Measurements from ENCODE around the gene SFMBT2.
"Not testable (repeated sequence)": the region's sequence is repeated elsewhere in the genome, so short reads cannot be mapped to it uniquely, and the experiment has no call there.

The SFMBT2 gene

DNA sequence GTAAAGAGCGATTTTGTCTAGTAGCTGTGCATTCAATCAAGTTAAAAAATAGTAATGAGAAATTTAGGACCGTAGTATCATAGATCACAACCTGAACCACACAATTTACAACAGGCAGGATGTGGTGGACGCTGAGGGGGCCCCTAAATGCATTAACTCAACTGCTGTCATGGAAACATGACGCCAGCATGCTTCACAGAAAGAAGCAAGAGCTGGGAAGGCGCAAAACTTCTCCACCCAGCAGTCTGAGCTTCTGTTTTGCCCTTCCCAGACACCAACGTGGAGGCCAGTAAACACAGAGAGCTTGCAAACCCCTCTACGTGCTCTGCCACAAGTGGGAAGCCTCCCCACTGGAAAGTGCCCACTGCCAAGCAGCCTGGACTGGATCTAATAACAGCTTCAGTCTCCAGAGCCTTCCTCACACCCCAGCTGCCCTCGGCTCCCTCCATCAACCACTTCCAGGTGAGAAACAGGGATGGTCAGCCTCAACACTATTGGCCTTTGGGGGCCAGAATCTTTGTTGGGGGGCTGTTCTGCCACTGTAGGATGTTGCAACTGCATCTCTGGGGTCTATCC lies 151.8 kb downstream of the SFMBT2 start:
- DNase-seq = peak; percentile 72

DNA sequence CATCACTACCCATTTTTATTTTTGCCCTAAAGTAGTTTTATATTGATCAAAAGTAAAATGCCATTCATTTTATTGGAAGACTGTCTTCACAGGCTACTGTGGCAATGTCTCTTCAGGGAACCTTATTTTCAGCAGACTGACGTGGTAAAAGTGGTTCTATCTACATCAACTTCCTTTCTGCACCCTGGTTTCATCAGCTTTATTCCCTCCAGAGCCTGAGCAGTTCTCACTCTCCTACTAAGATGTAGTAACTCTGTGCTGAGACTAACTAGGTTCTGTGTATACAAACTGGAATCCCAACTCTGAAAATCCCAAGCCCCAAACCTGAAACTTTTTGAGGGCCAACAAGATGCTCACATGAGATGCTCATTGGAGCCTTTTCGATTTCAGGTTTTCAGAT lies 155.3 kb downstream of the SFMBT2 start:
- no peak for DNase-seq

DNA sequence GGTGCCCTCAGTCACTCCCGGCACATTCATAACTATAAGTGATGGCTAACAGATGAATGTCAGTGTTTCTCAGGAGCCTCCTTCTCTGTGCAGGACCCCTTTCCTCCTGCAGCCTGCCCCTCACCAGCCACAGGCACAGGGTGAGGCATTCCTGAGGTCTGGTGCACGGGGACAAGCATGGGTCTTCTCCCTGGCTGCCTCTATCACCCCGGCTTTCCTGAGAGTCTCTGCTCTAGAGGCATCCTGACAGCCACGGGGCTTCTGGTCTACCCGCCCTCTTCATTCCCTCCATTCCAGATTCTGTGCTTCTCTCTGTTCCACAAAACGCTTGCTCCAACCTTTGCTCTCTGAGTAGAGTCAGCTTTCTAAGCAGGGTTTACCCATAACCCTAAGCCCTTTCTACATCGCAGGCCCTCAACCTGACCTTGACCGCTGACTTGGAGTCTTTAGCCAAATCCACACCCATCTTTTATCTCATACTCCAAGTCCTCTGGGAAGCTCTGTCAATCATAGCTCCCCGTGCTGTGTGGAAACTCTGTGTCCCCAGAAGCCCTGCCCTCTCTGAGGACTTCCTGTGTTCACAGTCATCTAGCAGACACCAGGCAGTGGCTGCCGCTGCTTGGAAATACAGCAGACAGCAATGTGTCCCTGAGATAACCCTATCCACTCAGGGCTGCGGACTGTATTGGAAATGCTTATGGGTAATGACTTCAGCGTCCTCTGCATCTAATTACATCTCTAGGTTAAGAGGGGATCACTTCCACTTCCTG lies 159.0 kb downstream of the SFMBT2 start:
- DNase-seq = no peak

DNA sequence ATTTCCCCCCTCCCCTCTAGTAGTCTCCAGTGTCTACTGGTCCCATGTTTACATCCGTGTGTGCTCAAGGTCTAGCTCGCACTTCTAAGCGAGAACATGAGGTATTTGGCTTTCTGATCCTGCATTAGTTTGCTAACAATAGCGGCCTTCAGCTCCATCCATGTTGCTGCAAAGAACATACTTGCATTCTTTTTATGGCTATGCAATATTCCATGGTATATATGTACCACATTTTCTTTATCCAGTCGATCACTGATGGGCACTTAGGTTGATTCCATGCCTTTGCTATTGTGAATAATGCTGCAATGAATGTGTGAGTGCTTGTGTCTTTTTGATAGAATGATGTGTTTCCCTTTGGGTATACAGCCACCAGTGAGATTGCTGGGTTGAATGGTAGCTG lies 160.6 kb downstream of the SFMBT2 start:
- no peak for DNase-seq

DNA sequence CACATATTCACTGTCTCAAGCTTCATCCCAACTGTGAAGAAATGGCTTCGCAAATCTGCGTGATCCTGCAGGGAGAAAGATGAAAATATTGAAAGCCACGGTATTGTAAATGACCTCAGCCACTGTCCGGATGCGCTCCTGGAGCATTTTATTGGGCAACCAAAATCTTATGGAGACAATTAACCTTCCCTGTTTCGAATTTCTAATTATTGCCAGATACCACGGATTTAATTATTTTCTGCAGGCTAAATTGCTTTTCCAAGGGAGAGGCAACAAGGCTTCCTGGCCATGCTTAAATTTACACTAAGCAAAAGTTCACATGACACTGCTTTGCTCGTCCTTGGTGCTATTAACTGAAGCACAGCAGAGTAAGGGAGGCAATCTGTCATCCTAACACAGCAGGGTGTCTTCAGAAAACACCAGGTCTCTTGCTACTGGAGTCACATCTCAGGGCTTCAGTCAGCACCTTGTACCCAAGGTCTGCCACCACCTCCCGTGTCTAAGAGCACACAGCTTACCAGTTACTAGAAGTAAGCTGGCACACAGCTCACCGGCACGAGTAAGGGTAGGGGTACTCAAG lies 162.2 kb downstream of the SFMBT2 start:
- no peak for DNase-seq

DNA sequence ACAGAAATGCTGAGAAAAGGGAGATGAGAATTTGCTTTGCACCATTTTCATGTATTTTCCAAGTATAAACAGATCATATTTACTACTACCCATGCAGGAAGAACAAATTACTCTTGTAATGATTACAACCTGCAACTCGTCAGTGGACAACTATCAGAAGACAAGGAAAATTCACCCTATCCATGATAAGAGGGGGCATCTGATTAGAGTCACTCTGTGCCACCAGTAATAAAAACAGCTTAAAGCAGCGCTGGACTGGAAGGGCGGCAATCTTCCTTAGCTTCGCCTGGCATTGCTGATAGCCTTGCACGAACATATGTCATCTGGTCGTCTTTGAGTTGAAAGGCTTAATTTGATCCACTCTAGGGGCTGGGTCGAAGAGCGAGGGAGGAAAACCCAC lies 162.7 kb downstream of the SFMBT2 start:
- DNase-seq = no peak

DNA sequence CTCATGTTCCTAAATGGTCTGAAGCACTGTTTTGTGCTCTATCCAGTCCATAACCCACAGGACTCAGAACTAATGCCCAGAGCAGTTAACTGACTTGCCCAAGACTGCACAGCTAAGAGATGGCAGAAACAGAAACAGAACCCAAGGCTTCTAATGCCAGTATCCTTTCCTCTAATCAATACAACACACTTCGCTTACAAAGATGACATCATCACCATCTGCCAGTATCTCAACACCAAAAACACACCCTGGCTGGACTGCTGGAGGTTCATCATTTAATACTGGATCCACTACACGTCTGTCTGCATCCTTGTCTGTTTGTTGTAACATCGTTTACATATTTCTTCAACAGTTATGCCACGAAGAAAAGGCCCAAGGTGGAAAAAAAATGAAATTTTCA lies 165.3 kb downstream of the SFMBT2 start:
- DNase-seq = no peak

DNA sequence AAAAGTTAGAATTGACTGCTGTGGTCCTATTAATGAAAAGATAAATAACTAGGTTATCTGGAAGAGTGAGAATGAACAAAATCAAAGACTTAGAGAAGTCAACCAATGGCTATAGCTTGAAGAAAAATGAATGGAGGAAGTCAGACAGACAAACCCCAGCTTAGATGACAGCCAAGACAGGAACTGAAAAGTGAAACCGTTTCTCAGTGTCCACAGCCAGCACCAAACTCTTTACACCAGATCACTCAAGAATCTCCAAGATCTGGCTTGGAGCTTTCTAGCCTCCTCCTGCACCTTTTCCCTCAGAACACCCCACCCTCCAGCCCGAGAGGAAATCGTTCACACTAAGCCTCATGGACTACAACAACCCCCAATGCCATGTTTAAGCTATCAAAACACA lies 167.0 kb downstream of the SFMBT2 start:
- no peak for DNase-seq

DNA sequence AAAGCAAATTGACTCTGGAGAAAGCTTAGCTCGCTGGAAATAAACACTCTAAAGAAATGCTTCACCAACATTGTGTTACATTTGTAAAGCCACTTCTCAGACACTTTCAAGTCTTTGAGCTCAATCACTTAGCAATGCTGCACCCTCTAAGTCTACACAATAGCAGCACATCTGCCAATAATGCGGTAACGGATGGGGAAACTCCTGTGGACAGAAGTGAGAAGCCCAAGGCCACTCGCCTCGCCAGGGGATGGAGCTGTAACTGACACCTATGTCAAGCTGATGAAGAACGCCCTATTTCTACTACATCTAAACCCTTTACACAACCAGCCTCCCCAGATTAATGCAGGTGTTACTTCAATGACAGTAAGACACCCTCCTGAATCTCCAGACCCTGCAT lies 167.7 kb downstream of the SFMBT2 start:
- DNase-seq = no peak

DNA sequence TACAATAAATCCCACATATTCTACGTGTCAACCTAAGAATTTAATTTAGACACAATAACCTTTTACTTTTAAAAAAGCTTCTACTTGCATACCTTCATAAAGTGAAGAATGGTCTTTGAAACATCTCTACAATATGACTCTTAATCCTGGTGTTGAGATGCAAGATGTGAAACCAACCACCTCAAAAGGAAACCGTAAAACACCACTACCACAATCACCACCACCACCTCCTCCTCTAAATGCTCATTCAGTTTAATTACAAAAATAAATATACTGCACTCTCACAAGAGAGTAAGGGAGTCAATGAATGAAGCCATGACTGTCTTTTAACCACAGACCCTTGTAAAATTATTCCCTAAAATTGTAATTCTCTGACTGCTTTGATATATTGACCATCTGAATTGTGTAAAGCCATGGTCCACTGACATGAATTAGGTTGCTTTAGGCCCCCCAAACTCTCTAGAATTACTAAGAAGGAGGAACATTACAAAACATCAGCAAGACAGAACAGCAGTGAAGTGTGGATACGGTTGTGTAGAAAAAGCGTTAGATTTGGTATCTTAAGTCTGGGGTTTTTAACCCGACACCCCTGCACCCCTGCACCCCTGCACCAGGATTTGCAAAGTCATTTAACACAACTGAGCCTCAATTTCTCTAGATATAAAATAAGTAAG lies 171.4 kb downstream of the SFMBT2 start:
- DNase-seq = no peak

DNA sequence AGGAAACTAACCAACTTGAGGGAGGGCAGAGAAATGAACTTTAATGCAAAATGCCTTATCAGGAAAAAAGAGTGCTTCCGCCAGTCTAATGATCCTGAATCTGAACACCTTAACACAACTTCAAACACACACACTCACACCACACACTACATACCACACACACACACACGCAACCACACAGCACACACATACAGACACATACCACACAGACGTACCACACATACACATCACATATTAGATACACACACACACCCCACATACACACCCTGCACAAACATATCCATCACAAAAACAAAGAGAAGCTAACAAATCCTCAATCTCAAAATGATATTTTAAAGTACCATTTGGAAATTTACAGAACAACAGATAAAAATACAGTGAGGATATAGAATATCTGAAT lies 175.5 kb downstream of the SFMBT2 start:
- DNase-seq = no peak

DNA sequence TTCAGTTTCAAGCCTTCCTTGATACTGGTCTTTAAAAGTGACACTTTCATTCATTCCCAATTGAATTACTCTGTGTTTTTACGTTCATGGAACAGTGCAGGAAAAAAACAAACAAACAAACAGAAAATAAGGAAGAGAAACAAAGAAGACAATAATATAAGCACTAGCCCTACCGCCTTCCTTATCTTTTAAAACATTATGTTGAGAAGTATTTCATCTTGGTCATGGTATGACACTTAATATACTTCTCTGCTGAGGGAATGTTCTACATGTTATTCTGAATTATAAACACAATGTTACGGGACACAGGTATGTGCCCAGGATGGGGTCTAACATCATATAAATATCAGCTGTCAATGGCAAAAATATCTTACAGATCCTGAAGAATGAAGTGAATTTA lies 176.7 kb downstream of the SFMBT2 start:
- no peak for DNase-seq

DNA sequence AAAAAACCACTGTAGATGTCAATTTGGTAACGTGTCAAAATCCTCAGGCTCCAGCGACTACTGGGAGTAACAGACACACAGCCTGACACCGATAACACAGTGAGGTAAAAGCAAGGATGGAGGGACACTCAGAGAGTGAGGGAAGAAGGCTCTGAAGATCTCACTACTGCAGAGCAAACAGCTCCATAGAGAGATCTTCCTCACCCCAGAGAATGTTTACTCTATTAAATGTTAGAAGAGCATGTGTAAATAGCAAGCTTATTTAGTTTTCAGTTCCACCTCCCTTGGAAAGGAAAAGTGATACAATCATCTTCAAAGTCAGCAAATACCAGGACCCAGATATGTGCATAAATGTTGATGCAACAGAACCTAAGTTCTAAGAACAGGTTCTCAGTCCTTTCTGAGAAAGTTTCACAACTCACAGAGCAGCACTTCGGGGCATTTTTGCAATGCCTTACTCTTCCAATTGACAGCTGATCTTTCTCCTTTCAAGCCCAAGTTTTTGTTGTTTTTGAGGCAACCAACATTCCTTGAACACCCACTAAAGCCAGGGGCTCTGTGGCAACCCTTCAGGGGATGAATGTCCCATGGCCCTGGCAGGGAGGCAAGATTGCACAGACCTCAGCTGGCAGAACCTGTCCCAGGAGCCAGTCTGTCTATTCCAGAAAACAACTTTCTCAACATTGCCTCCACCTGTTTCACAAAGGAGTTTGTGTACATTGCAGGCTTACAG lies 177.4 kb downstream of the SFMBT2 start:
- DNase-seq = no peak

DNA sequence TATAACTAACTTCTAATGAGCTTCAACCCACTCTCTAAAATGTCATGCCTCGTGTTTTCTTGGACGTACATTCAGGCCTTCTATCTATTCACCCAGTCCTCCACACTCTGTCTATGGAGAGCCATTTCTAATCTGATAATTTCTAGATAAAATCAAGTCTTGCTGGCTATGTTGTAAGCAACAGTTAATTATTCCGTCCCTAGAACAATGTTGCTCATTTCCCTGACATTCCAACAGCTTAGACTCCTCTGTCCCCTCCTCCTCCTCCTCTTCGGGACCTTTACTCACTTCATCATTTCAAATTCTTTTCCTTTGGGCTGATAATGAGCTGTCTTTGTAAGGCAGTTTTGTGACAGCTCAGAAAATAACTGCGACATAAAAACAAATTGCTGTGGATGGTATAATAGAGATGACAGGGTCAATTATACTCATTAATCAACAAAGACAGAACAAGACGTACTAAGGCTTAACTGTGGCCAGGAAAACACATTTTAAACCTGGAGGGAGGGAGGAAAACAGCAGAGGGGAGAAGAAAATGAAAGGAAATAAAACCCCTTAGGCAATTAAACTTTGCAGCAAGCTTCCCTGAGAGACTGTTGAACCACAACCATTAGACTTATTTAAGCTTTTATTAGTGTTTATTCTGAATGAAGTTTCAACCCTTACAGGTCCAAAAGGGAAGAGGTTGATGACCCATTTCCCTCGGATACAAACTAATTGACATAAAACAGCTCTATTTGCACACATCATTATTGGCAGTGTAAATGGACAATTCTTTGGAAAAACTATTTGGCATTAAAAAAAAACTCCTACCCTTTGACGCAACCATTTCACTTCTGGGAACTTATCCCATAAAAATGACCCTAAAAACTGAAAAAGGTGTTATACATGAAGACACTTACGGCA lies 179.1 kb downstream of the SFMBT2 start:
- DNase-seq = no peak

DNA sequence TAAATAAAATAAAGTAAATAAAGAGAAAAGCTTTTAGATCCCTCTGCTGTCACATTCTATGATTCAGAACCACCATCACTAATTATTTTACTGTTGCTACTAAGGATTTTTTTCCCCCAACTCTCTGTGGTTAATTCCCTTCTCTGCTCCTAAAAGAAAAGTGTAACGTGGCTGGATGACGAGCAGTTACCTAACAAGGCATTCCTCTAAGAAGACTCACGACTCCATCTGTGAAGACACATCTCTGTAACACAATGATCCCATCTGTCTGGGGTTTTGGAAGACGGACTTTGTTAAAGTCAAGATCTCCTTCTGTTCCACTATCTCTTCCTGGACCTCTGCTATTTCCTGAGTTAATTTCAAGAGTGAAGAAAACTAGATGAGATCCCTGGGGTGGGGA lies 179.9 kb downstream of the SFMBT2 start:
- no peak for DNase-seq

DNA sequence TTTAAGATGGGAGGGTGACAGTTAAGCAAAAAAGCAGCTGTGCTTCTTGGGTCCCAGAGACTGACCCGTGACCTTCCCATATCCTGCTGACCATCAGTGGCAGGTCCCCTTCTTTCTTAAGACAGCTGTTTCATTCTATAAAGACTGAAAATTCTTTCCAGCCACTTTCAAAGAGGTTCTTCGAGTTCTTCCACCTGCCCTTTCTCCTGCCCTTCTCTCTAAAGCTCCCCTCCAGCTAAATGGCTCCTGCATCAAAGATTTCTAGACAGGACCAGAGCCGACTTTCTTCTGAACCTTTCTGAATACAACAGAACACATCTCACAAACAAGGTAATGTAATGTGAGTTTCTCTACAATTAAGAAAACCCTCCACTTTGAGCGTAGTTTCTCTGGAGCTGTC lies 180.8 kb downstream of the SFMBT2 start:
- no peak for DNase-seq

DNA sequence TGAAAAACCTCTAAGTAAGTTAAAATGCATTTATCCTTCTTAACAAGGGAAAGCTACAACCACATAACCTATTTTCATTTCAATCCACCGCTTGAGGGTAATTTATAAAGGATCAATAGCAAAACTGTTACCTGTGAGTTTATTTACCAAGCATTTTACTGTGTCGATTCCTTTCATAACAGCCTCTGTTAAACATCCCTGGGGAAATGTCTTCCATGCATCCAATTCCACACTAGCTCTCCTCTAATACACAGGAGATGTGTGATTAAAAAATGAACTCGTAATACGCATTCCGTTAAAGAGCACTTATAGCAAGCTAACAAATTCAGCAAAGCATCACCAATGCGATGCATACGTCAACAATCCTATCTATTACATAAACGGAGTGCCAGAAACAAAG lies 185.7 kb downstream of the SFMBT2 start:
- DNase-seq = no peak

DNA sequence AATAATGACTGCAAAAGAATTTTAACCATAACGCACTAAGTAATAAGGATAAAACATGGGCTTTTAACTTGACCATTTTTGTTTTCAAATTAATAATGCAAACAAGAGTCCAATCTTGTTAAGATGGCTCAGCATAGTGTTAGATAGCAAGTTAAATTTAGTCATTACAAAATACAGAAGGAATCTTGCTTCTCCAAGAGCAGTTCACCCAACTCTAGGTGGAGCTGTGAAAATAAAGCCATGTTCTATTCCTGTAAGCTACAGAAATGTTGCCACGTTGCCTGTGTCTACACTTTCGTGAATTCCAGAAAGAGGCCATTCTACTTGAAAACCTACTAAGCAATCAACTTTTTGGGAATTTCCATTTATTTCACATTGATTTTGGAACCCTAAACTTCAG lies 191.9 kb downstream of the SFMBT2 start:
- no peak for DNase-seq

DNA sequence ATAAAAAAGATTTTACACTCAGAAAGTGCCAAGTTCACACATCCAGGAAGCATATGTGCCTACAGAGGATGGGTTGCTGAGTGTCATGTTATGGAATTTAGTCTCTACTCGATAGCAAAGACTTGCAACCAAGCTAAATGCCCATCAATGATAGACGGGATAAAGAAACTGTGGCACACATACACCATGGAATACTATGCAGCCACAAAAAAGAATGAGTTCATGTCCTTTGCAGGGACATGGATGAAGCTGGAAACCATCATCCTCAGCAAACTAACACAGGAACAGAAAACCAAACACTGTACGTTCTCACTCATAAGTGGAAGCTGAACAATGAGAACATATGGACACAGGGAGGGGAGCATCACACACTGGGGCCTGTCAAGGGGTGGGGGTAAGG lies 198.1 kb downstream of the SFMBT2 start:
- DNase-seq = not testable (repeated sequence)

DNA sequence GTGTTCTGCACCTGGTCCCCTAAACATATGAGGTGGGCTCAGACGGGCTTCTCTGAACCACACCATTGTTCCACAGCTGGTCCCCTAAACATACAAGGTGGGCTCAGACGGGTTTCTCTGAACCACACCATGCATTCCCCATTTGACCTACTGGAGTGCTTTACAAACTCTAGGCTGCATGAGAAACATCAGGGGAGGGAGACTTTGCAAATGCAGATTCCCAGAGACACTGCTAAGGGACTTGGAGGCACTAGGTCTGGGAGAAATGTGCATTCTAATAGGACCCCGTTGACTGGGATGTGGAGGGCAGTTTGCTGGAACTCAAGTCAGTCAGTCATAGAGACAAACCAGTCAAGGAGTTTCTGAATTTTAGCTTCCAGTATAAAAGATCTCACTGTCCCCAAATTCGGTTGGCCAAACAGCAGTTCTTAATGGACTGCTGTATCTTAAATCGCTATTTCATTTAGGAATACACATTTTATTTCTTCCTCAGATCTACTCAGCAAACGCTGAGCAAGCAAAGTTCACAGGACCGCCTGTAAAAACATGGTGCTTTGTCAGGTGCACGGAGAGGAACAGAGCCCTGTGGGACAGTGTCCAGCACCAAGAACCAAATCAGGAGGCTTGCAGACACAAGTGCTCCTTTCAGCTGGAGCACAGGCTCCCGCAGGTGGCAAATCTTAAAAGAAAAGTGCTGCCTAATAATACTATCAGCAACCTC lies 198.8 kb downstream of the SFMBT2 start:
- DNase-seq = no peak

DNA sequence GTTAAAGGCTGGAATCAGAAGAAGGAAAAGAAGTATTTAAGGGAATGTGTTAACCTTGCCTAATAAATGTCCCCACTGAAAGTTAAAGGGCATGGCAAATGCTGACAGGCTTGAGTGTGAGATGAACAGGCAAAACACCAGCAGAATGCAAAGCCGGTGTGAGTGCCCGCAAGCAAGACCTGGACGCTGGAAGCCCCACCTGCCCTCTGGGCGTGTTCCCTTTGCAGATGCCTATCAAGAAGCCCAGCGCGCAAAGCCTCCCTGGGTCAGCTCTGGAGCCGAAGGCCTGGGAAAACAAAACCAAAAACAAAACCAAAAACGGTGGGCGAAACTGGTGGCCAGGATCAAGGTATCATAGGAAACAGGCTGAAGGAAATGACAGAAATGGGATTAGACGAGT lies 200.3 kb downstream of the SFMBT2 start:
- DNase-seq = no peak

DNA sequence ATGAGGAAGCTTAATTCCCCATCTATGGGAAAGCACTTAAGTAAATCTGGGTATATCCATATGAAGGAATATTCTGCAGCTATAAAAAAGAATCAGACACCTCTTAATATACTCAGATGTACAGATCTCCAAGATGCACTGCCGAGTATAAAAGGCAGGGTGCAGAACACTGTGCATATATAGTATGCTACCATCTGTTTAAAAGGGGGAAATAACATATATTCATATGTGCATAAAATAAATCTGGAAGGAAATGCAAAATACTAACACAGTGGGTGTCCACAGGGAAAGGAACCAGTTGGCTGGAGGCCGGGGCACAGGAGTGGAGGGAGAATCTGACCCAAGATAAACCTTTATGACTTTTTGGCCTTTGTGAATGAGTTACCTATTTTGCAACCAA lies 201.4 kb downstream of the SFMBT2 start:
- no peak for DNase-seq

Measured in CD4-positive, alpha-beta T cell treated with Interleukin-6 for 4 hours (primary cell).